MM.1S (cell line): Measurements from ENCODE around the gene DAND5.

Source experiments
- DNase-seq: peaks from one replicate; pipeline ENCODE4 v3.0.0-alpha.2; 2015
- H2AFZ ChIP-seq: fragments of 300-600 bp; sonication (generic); 2 replicates; pipeline ENCODE4 v1.6.0; 2016; ENCODE audit warnings: antibody characterized with exemption, low read length
- H3F3A ChIP-seq: fragments of 300-600 bp; sonication (generic); 2 replicates; pipeline ENCODE4 v1.6.1; 2016; ENCODE audit warnings: mild to moderate bottlenecking, antibody characterized with exemption, low read length, moderate library complexity, mixed read lengths; ENCODE audit not compliant: insufficient read depth
- H3K27ac ChIP-seq: fragments of 300-600 bp; sonication (generic); 2 replicates; pipeline ENCODE4 v1.5.1; 2016; ENCODE audit warnings: mild to moderate bottlenecking, low read length
- H3K27me3 ChIP-seq: fragments of 300-600 bp; sonication (generic); replicated peaks from 2 replicates; pipeline ENCODE4 v1.6.0; 2016; ENCODE audit warnings: low read length; ENCODE audit not compliant: insufficient read depth
- H3K36me3 ChIP-seq: fragments of 300-600 bp; sonication (generic); replicated peaks from 2 replicates; pipeline ENCODE4 v1.6.1; 2016; ENCODE audit warnings: mild to moderate bottlenecking, low read length, mixed read lengths; ENCODE audit not compliant: insufficient read depth
- H3K4me1 ChIP-seq: fragments of 300-600 bp; sonication (generic); 2 replicates; pipeline ENCODE4 v1.6.1; 2016; ENCODE audit warnings: low read length, mixed read lengths
- H3K4me2 ChIP-seq: fragments of 300-600 bp; sonication (generic); 2 replicates; pipeline ENCODE4 v1.6.0; 2016; ENCODE audit warnings: low read depth, low read length
- H3K4me3 ChIP-seq: fragments of 300-600 bp; sonication (generic); 2 replicates; pipeline ENCODE4 v1.5.1; 2016; ENCODE audit warnings: low read length, mixed read lengths
- H3K79me2 ChIP-seq: fragments of 300-600 bp; sonication (generic); 2 replicates; pipeline ENCODE4 v1.6.1; 2016; ENCODE audit warnings: mixed run types, low read length, mixed read lengths
- H3K9ac ChIP-seq: fragments of 300-600 bp; sonication (generic); 2 replicates; pipeline ENCODE4 v1.6.1; 2016; ENCODE audit warnings: low read length, mixed read lengths
- H3K9me2 ChIP-seq: fragments of 300-600 bp; sonication (generic); replicated peaks from 2 replicates; pipeline ENCODE4 v1.6.1; 2016; ENCODE audit warnings: mild to moderate bottlenecking, low read length, mixed read lengths; ENCODE audit not compliant: insufficient read depth
- H3K9me3 ChIP-seq: fragments of 300-600 bp; sonication (generic); replicated peaks from 2 replicates; pipeline ENCODE4 v1.6.1; 2016; ENCODE audit warnings: mild to moderate bottlenecking, low read length, mixed read lengths; ENCODE audit not compliant: insufficient read depth
- H4K20me1 ChIP-seq: fragments of 300-600 bp; sonication (generic); 2 replicates; pipeline ENCODE4 v1.6.1; 2016; ENCODE audit warnings: mild to moderate bottlenecking, low read length, moderate library complexity, mixed read lengths; ENCODE audit not compliant: insufficient read depth
- CTCF ChIP-seq: fragments of 300-600 bp; sonication (generic); IDR thresholded peaks from 2 replicates; pipeline ENCODE4 v1.5.1; 2016; ENCODE audit warnings: antibody characterized with exemption, low read length, mixed read lengths
- EZH2 ChIP-seq: fragments of 300-600 bp; sonication (generic); optimal IDR thresholded peaks from 2 replicates; pipeline ENCODE3; 2017; ENCODE audit warnings: low read depth, mild to moderate bottlenecking, antibody characterized with exemption, low read length, mixed read lengths
- EZH2phosphoT487 ChIP-seq: fragments of 300-600 bp; sonication (generic); IDR thresholded peaks from 2 replicates; pipeline ENCODE4 v1.6.1; 2018; ENCODE audit warnings: antibody characterized with exemption, low read length

The DAND5 gene

GRCh38 chr19:12924621-12925310, 44.6 kb upstream of the DAND5 start:
- H3K36me3 ChIP-seq, result peaks cover 24% of the 10 kb centered on the region
- H3F3A ChIP-seq, result peaks cover 7% of the 10 kb centered on the region; the same call in 1 of the 2 replicates

GRCh38 chr19:12930002-12930645, 39.3 kb upstream of the DAND5 start:
- H3K4me3 ChIP-seq, result no peak overlapping the region
- peaks cover 53% of the 10 kb centered on the region for H3K79me2 ChIP-seq
- no peak overlapping the region for H3K4me2 ChIP-seq
- no peak overlapping the region for H2AFZ ChIP-seq
- H3K9me2 ChIP-seq, result no peaks in the 10 kb centered on the region
- H3F3A ChIP-seq, result no peaks in the 10 kb centered on the region
- H3K36me3 ChIP-seq, result peaks cover 7% of the 10 kb centered on the region
- no peak for TF ChIP-seq EZH2phosphoT487
- TF ChIP-seq CTCF, result no peak
- no peak for TF ChIP-seq EZH2
- H3K9me3 ChIP-seq, result no peaks in the 10 kb centered on the region
- H4K20me1 ChIP-seq, result no peaks in the 10 kb centered on the region
- no peak overlapping the region for H3K27ac ChIP-seq
- no peak overlapping the region for H3K9ac ChIP-seq
- H3K4me1 ChIP-seq, result peaks cover 11% of the 10 kb centered on the region; the same call in 1 of the 2 replicates
- no peaks in the 10 kb centered on the region for H3K27me3 ChIP-seq
- no peak for DNase-seq

More at GRCh38 chr19:12924621-12925310, 44.6 kb upstream of the DAND5 start:
- Histone ChIP-seq H3K4me2 (no peak overlapping the region), H3K4me3 (no peak overlapping the region), H3K27me3 (no peaks in the 10 kb centered on the region), H3K9ac (no peak overlapping the region), H3K4me1 (no peaks in the 10 kb centered on the region), H3K79me2 (peaks cover 15% of the 10 kb centered on the region), H2AFZ (no peak overlapping the region), H4K20me1 (no peaks in the 10 kb centered on the region), H3K9me2 (no peaks in the 10 kb centered on the region), H3K27ac (no peak overlapping the region), H3K9me3 (no peaks in the 10 kb centered on the region)
- no peak for DNase-seq
- TF ChIP-seq EZH2, result no peak
- no peak for TF ChIP-seq EZH2phosphoT487
- no peak for TF ChIP-seq CTCF

- TF ChIP-seq EZH2phosphoT487, result no peak
- TF ChIP-seq CTCF, result no peak
- no peak for TF ChIP-seq EZH2
- Histone ChIP-seq H3K4me1 (peaks cover 18% of the 10 kb centered on the region), H3K4me3 (peak overlapping the region; percentile 94), H3K9me3 (no peaks in the 10 kb centered on the region), H2AFZ (peak overlapping the region; percentile 26; the same call in 1 of the 2 replicates), H3F3A (peaks cover 16% of the 10 kb centered on the region), H3K9ac (peak overlapping the region; percentile 90), H4K20me1 (no peaks in the 10 kb centered on the region), H3K9me2 (no peaks in the 10 kb centered on the region), H3K4me2 (peak overlapping the region; percentile 70), H3K27ac (peak overlapping the region; percentile 43; the same call in 1 of the 2 replicates), H3K27me3 (no peaks in the 10 kb centered on the region), H3K79me2 (peaks cover 50% of the 10 kb centered on the region), H3K36me3 (no peaks in the 10 kb centered on the region)
- no peak for DNase-seq
Measured at GRCh38 chr19:12932392-12933286, 36.7 kb upstream of the DAND5 start.
